Activated CD4-positive, alpha-beta T cell treated with anti-CD3 and anti-CD28 coated beads, Interleukin-2, amount 50 U/mL, for 48 hours (primary cell): Measurements from ENCODE around the gene ZBTB24.
"Not testable (repeated sequence)": the region's sequence is repeated elsewhere in the genome, so short reads cannot be mapped to it uniquely, and the experiment has no call there.

Source experiments
- DNase-seq, 2 experiments: peaks; one replicate each; pipeline ENCODE4 v3.0.0-alpha.2; 2020

ZBTB24 gene

DNA sequence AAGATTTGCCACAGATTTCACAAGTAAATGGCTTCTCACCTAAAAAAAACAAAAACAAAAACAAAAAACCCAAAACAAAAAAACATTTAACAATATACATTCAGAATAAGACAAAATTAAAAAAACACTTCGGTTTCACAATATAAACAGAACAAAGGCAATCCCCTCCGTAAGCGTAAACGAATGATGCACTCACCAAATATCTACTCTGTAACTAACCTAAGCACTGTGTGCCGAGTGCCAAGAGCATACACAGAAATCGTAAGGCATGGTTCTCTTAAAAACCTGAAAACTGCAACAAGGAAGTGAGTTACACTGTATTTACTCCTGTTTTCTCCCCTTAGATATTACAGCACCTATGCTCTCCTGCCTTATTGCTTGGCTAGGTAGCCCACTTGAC is 15.3 kb downstream of the ZBTB24 start:
- no peak for DNase-seq

GRCh38 chr6:109466212-109466923 is 16.7 kb downstream of the ZBTB24 start:
- no peak for DNase-seq

GRCh38 chr6:109465772-109466171 is 17.2 kb downstream of the ZBTB24 start:
- no peak for DNase-seq

DNA sequence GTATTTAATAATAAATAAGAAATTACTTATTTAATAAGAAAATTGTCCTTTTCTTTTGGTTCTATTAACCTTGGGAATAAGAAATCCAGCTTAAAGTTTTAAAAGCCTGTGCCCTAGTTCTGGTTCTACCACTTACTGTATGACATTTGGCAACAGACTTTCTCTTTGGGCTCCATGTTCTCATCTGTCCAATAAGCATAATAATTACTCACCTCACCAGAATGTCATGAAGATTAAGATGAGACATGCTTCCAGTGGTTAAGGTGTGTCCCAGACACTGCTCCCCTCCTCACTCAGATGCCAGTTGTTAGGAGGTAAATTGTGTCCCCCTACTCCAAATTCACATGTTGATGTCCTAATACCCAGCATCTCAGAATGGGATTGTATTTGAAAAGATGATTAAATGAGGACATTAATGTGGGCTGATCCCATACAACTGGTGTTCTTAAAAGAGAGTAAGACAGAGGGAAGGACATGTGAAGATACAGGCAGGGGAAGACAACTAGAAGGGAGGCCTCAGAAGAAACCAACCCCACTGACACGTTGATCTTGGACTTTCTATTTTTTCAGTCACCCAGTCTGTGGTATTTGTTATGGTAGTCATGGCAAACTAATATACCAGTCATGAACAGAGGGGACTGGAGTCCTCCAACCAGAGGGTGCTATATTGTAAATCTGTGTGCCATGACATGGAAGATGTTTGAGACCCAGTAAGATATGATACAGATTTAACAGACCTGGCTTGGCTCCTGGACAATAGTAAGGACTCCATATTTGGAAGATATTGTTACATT is 21.1 kb downstream of the ZBTB24 start:
- DNase-seq: no peak

DNA sequence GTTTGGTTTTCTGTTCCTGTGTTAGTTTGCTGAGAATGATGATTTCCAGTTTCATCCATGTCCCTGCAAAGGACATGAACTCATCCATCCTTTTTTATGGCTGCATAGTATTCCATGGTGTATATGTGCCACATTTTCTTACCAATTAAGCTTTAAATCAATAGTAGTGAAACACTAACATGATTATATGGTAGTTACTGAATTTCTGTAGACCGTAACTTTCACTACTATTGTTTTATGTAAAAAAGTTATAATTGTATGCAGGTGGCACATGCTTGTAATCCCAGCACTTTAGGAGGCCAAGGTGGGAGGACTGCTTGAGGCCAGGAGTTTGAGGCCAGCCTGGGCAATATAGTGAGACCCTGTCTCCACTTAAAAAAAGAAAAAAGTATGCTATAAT is 21.8 kb downstream of the ZBTB24 start:
- not testable (repeated sequence) for DNase-seq

DNA sequence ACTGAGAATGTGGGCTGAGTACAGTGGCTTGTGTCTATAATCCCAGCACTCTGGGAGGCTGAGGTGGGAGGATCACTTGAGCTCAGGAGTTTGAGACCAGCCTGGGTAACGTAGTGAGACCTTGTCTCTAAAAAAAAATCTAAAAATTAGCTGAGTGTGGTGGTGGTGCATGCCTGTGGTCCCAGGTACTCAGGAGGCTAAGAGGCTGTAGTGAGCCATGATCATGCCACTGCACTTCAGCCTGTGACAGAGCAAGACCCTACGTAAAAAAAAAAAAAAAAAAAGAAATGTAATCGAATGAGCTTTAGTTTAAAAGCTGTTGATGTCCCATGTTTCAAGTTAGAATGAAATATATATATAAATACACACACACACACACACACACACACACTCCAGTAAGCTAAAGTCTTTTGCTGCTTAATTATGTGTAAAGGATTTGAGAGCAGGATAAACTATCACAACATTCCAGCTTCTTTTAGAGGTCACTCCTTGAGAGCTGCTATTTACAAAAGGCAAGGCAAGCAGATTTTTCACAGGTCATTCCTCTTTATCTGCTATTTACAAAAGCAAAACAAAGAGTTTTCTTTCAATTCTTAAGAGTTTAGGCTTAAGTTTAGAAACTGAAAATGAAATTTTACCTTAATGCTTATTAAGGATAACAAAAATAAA is 22.7 kb downstream of the ZBTB24 start:
- DNase-seq: no peak

- DNase-seq: peak in 1 of 2 experiments; percentile 46
These were observed 24.1 kb downstream of the ZBTB24 start for GRCh38 chr6:109458774-109459531.

DNA sequence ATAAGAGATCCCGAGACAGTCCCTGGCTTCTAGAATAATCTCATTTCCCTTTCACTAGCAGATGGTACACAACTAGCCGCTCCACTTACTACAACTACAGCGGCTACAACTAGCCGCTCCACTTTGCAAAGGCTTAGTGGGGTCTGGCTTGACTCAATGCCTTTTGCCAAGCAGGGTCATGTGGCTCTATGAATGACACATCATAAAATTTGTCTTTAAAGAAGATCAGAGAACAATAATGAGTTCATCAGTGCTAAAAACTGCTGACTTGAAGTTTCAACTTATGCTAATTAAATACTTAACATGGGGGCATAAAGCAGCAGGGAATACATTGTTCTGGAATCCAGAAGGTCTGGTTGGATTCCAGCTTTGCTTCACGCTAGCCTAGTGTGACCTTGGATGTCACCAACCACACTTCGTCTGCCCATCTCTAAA is 25.4 kb downstream of the ZBTB24 start:
- no peak for DNase-seq

- DNase-seq: no peak
These were observed 26.1 kb downstream of the ZBTB24 start for GRCh38 chr6:109456710-109457561.

DNA sequence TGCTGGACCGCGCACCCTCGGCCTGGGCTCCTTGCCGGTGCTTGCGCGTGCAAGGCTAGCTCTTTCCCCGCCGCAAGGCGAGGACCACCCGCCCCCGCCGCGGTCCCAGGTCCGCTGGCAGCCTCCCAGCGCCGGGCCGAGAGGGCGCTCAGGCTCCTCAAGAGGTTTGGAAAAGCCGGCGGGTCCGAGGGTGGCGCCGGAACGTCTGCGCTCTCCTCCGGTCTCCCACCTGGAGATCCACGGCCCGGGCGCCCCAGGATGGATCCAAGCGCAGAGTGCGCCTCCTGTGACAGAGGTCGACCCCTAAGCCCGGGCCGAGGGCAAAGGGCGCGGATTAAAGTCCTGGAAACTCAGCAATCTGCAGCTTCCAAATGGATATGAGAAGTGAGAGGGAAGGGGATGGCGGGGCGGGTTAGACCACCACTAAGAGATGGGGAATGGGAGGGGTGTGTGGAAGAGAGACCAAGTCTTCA is 26.9 kb downstream of the ZBTB24 start:
- no peak for DNase-seq

- DNase-seq: peak; percentile 61 to 71
These were observed 27.4 kb downstream of the ZBTB24 start, which contains the start of gene MICAL1 for GRCh38 chr6:109455437-109456110. MICAL1 (minus strand) TSS chr6:109455772; CDS start chr6:109454196, 1,576 bp downstream.

DNA sequence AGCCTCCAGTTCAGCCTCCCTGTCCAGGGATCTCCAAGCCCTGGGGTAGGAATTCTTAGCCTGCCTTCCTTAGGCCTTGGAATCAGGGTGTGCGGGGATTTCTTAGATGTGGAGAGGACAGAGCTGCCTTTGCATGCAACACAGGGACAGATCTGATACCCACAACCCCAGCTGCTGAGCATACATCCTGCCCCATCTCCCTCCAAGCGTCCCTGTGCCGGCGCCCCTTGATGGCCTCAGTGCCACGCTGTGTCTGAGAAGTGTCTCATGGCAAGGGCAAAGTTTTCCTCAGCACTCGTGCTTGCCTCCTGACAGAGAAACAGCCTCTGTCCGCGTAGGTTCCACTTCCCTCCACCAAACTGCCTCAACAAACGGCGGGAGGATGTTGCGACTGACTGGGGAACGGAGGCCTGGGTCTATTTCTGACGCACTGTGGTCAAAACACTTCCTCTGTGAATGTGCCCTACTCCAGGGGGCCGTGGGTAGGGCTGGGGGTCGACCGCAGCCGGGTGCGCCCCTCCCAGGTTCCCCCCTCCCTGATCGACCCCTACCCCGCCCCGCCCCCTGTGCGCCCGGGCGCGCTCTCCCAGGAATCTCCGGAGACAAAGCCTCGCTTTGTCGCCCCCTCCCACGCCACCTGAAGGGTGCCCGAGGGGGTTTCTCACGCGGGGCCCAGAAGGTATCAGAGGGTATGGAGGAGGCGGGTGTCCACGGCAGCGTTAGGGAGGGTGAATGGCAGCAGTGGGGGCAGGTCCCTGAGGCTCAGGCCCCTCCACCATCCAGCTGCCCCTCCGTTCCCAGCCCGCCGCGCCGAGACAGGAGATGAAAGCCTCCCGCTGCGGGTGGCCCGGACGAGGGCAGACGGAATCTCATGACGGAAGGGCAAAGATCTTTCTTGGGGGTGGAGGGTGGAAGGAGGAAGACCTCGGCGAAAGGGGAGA is 28.3 kb downstream of the ZBTB24 start:
- DNase-seq: peak; percentile 65 to 72

GRCh38 chr6:109453594-109454495 is 29.2 kb downstream of the ZBTB24 start:
- DNase-seq: no peak

DNA sequence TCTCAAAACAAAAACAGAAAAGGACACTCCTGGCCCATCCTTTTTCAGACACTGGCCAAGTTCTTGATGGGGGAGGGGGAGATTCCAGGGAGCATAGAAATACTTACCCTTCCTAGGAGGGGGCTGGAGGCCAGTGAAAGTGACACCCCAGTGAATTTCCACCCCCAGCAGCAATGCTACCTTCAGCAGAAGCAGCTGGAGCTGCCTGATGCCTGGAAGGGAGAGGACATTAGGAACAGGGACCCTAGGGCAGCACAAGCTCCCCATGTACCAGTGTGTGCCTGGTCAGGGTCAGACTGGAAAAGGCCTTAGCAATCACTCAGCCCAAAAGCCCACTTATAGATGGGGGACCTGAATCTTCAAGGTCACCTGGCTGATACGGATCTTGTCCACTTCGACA is 29.9 kb downstream of the ZBTB24 start:
- no peak for DNase-seq

DNA sequence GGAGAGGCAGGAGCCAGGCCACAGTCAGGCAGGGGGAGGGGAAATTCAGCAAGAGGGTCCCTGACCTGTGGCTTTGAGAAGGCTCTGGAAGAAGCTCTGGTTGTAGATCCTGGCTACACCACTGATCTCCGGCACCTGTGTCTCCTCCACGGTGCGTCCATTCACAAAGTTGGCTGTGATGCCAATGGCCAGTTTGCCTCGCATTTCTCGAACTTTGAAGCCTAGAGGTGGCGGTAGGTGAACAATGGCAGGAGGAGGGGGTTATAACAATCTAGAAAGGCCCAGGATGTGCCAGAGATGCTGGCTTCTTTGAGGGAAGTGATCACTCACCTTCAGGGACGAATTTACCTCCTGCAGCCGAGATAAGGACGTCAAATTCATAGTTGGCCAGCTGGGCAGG is 30.8 kb downstream of the ZBTB24 start:
- DNase-seq: no peak

- DNase-seq: no peak
These were observed 31.6 kb downstream of the ZBTB24 start for GRCh38 chr6:109451376-109451775.

- no peak for DNase-seq
These were observed 32.2 kb downstream of the ZBTB24 start for GRCh38 chr6:109450801-109451200.

DNA sequence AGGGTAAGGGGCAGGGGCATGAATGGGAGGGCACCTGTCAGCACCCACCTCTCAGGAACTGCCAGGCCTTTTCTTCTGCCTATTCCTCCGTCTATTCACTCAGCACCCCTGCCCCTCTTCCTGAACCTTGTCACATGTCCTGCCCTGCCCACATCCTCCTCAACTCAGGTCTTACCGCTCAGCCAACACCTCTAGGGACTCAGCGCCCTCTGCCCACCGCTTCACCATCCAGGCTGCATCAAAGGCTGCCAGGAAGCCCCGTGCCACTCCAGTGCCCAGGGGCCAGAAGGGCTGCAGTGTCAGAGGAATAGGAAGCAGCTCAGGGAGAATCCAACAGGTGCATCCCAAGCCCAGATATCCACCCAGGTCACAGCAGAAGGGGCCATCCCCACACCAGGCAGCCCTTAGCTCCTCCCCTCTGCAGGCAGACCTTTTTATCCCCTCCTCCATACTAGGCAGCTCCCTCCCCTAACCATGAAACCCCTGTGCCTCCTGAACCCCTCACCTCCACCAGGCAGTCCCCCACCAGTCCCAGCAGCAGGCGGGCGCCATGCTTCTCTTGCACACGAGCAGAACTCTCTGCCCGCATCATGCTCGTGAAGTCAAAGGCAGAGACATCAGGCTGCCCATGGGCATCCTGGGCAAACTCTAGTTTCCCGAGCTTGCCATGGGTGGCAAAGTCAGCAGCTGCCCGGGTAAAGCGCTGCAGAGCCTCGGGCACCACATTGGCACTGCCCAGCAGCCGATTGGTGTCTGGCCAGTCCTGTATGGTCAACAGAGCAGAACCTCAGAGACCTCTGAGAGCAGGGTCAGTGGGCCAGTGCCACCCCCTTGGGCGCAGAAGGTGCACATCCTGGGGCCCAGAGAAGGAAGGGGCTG is 33.0 kb downstream of the ZBTB24 start:
- DNase-seq: no peak
